HG03439 (cell line): ENCODE data around the gene GPX3.

Source experiments
- ATAC-seq: cut with Tn5 transposase; IDR thresholded peaks from one replicate; pipeline ENCODE4 v1.9.1; 2021; ENCODE audit warnings: mild to moderate bottlenecking, moderate library complexity; ENCODE audit not compliant: unreplicated experiment

GPX3 gene

GRCh38 chr5:151012862-151013261 is 7.5 kb upstream of the GPX3 start:
- ATAC-seq: no peak

DNA sequence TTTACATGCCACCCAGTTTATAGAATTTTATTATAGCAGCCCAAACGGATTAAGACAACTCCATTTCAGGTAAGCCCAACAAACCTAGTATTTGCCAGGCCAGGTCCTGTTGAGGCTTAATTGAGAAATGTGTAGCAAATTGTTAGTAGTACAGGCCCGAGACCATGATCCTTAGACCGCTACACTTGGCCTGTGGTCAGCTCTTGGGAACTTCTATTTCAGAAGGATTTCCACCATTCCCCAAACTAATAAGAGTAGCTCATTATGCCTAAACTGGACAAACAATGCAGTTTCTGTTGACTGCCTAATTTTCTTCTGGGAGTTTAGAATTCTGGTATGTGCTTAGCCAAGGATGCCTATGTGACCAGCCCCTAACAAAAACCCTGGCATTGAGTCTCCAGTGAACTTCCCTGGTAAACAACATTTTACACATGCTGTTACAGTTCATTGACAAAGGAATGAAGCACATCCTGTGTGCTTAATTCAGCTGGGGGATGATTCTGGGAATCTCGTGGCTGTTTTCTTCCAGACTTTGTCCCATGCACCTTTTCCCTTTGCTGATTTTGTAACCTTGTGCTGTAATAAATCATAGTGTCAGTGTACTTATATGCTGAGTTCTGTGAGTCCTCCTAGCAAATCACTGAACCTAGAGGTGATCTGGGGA is 5.6 kb upstream of the GPX3 start:
- ATAC-seq: no peak

DNA sequence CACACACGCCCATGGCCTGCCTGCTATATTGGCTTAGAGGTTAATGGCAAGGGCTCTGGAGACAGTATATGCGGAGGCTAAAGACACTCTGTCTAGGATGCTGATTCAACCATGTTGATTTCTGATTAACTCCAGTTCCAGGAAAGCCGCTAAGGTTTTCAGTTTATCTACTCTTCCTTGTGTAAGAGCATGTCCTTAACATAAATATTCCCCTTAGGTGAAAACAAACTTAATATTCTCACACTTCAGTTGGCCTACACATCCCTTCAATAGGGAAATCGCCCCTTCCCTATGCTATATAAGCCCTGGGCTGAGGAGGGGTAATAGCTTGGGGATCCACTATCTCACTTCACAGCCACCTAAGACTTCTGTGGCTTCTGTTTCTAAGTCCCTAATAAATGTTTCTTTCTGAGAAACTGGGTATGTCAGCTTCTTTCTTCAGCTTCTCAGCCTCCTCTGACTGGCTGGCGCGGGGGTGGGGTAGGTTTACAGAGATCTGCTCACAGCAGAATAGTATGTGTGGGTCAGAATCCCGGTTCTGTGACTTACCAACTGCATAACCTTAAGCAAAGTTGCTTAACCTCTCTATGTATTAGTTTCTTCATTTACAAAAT is 4.3 kb upstream of the GPX3 start:
- ATAC-seq: no peak

- no peak for ATAC-seq
Observed at GRCh38 chr5:151016700-151017099, 3.7 kb upstream of the GPX3 start.

- ATAC-seq: no peak
Observed at GRCh38 chr5:151017897-151018296, 2.5 kb upstream of the GPX3 start.

DNA sequence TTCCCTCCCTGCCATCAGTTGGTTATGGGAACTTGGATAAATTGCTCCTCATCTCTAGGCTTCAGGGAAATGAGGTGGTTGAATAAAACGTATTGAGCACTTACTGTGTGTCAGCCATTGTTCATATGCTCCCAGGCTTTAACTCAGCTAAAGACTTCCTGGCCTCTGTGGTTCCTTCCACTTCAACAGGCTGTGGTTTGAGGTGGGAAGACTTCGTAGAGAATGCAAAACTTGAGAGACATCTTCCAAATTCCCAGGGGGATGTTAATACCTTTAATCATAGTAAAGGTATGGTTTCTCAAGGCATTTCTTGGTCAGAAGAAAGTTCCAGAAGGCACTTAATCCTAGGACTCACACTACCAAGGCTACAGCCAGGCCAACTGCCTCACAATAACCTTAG is 1.5 kb upstream of the GPX3 start:
- no peak for ATAC-seq

DNA sequence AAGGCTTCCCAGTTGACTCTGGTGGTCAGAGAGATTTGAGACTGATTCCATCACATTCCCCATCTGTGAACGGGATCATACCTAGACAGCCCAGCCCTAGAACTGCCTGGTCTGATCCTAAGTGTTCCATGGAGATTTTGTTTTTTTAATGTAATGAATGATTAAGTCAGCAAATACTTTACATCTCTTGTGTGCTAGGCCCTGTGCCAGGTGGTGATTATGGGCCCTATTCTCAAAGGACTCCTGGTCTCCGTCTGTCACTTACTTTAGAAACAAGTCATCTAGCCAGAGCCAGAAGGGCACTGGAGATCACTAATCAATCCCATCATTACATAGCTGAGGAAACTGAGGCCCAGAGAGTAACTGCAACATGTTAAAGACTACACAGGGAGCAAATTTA is 1.1 kb upstream of the GPX3 start:
- ATAC-seq: no peak

- ATAC-seq: no peak
Observed at GRCh38 chr5:151021746-151022145, 1.4 kb downstream of the GPX3 start.

DNA sequence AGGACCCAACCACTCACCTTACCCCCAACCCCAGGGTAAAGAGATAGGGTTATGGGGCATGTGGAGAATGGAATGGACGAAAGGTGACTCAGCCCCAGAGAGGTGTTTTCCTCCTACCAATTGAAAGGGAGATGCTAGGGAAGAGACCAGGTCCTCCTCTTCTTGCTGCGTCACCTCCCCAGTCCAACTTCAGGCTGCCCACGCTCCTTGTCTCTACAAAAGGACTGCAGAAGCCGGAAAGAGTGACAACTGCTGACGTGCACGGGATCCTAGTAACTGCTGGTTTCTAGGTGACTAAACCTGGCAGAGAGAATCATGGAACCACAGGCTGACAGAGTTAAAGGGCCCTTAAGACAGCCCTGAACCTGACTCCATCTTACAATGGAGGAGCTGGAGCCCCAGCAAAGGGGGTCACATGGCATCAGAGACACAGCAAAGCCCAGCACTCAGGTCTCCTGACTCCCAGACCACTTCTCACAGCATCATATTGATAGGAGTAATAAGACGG is 2.2 kb downstream of the GPX3 start:
- no peak for ATAC-seq

- ATAC-seq: no peak
Observed at GRCh38 chr5:151023047-151023615, 2.7 kb downstream of the GPX3 start.

DNA sequence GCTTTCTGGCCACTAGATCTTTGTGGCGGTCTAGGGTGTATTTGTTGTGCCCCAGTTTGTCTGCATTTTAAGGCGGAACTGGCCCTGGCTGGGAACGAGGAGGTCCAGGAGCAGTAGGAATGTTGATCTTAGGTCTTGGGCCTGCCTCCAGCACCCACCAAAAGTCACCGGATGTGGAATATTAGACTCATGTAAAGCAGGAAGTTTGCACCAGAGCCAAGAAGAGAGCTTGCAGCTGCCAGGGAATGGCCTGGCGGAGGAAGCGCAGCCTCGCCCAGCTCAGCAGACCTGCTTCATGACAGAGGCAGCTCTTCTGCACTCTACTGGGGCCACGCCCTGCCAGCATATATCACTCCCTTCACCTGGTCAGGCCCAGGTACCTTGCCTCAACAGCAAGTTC is 3.3 kb downstream of the GPX3 start:
- ATAC-seq: no peak

DNA sequence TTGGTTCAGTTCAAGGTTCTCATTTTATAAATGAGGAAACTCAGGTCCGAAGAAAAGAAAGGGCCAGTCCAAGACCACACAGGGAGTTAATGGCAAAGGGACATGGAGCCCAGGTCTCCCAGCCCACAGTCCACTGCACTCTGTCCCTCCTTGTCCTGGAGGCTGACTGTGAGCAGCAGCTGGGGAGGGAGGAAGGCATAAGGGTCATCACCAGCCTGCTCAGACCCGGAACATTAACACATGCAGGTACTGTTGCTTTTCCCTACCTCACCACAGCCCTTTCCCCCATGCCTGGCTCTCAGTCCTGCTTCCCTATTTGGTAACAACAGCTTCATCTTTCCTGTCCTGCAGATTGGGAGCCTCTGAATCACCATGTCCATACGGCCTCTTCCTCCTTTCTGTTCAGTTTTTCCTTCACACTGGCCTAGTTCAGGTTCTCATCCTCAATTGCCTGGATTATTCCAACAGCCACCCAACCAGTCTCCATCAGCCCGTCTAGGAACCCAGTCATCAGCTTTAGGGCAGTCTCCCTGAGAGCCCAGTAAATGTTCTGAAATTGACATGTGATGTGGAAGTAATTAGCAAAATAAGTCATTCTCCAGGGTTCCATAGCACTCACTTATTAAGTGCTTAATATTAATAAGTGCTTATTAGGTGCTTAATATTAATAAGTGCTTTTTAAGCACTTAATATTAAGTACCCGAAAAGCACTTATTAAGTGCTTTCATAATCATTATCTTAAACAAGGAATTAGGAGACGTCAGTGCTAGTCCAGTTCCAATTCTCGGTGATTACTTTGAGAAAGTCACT is 4.3 kb downstream of the GPX3 start:
- ATAC-seq: no peak

DNA sequence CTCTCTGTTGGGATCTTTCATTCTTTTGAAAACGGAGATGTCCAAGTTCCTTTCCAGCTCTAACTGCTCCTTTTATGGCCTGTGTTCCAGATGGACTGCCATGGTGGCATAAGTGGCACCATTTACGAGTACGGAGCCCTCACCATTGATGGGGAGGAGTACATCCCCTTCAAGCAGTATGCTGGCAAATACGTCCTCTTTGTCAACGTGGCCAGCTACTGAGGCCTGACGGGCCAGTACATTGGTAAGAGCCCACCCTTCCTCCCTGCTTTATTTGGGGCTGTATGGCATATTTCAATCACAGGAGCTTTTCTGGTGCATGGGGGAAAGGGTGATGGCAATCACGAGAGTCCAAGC is 4.8 kb downstream of the GPX3 start:
- ATAC-seq: no peak

GRCh38 chr5:151026088-151026487 is 5.7 kb downstream of the GPX3 start:
- ATAC-seq: no peak

GRCh38 chr5:151026679-151027078 is 6.3 kb downstream of the GPX3 start:
- ATAC-seq: no peak

GRCh38 chr5:151027961-151028479 is 7.6 kb downstream of the GPX3 start:
- no peak for ATAC-seq

DNA sequence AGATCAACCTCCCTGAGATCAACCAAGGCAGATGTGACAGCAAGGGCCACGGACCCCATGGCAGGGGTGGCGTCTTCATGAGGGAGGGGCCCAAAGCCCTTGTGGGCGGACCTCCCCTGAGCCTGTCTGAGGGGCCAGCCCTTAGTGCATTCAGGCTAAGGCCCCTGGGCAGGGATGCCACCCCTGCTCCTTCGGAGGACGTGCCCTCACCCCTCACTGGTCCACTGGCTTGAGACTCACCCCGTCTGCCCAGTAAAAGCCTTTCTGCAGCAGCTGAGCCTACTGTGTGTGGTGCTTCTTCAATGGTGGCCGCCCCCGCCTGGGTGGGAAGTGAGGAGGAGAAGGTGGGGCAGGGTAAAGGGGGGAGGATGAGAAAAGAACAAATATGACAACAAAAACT is 8.3 kb downstream of the GPX3 start:
- ATAC-seq: no peak

- ATAC-seq: no peak
Observed at GRCh38 chr5:151029179-151030055, 9.0 kb downstream of the GPX3 start.

GRCh38 chr5:151030056-151030336 is 9.6 kb downstream of the GPX3 start:
- no peak for ATAC-seq

- ATAC-seq: no peak
Observed at GRCh38 chr5:151030379-151030778, 10.0 kb downstream of the GPX3 start.

GRCh38 chr5:151031554-151031953 is 11.2 kb downstream of the GPX3 start:
- no peak for ATAC-seq
